SK-N-SH (cell line): ENCODE results near the gene CYP2R1. TPM values are rescaled to one million over a fixed set of nuclear protein-coding genes. Genes with fewer than 3 reads are reported as not detected.
A peak's percentile ranks its signal among the peaks of the same experiment; 100 is the strongest.

Experiments used
- CTCF ChIA-PET: fragments of 300-600, 350-600 bp; formaldehyde crosslinking; extraction: SDS; loops from one replicate; lab custom pipeline; 2021; lab: Yijun Ruan, JAX
- POLR2A ChIA-PET: fragments of 350-600 bp; sonication (Branson Sonifier 250); formaldehyde crosslinking; extraction: SDS; loops from one replicate; lab custom pipeline; 2020; ENCODE audit warnings: antibody characterized with exemption, inconsistent platforms; lab: Yijun Ruan, JAX
- DNase-seq: peaks from one replicate; pipeline ENCODE4 v3.0.0; 2012
- H2AFZ ChIP-seq: fragments of 200-600 bp; sonication (generic); 2 replicates; pipeline ENCODE4 v1.8.1; 2016; ENCODE audit warnings: antibody characterized with exemption, mild to moderate bottlenecking, low read depth
- H3F3A ChIP-seq: fragments of 200-600 bp; sonication (generic); replicated peaks from 2 replicates; pipeline ENCODE3; 2016; ENCODE audit warnings: antibody characterized with exemption, mild to moderate bottlenecking; ENCODE audit not compliant: insufficient read depth
- H3K27ac ChIP-seq, 2 experiments: fragments of 200-500 bp in 1 of 2; fragments of 200-600 bp in 1 of 2; sonication (Bioruptor generic) in 1 of 2; sonication (generic), shearing (Covaris generic) in 1 of 2; 2 replicates each; pipeline versions ENCODE4 v1.5.1 to v1.6.1; 2014 to 2016; ENCODE audit warnings: low read depth in 2 of 2, inconsistent platforms in 1 of 2, low read length in 1 of 2, mild to moderate bottlenecking in 1 of 2, mixed read lengths in 1 of 2
- H3K27me3 ChIP-seq: fragments of 200-600 bp; sonication (generic), shearing (Covaris generic); 2 replicates; pipeline ENCODE4 v1.6.1; 2016; ENCODE audit warnings: mixed run types; ENCODE audit not compliant: insufficient read depth
- H3K36me3 ChIP-seq, 2 experiments: fragments of 200-500 bp in 1 of 2; fragments of 200-600 bp in 1 of 2; sonication (Bioruptor generic) in 1 of 2; sonication (generic) in 1 of 2; replicated peaks in 1 of 2; 2 replicates each; pipeline versions ENCODE3 to v1.5.1; 2014 to 2016; ENCODE audit warnings: low read length in 1 of 2, mild to moderate bottlenecking in 1 of 2; ENCODE audit not compliant: insufficient read depth in 2 of 2, control insufficient read depth in 1 of 2
- H3K4me1 ChIP-seq, 2 experiments: fragments of 200-500 bp in 1 of 2; fragments of 200-600 bp in 1 of 2; sonication (Bioruptor generic) in 1 of 2; sonication (generic), shearing (Covaris generic) in 1 of 2; 2 replicates each; pipeline versions ENCODE4 v1.5.1 to v1.6.1; 2014 to 2016; ENCODE audit warnings: low read depth in 1 of 2, low read length in 1 of 2, mixed run types in 1 of 2; ENCODE audit not compliant: insufficient read depth in 2 of 2, control insufficient read depth in 1 of 2
- H3K4me2 ChIP-seq: fragments of 200-600 bp; sonication (generic), shearing (Covaris generic); 2 replicates; pipeline ENCODE4 v1.6.1; 2017; ENCODE audit warnings: mixed run types
- H3K4me3 ChIP-seq, 2 experiments: fragments of 200-500 bp in 1 of 2; fragments of 200-600 bp in 1 of 2; sonication (Bioruptor generic) in 1 of 2; sonication (generic), shearing (Covaris generic) in 1 of 2; 2 replicates each; pipeline versions ENCODE4 v1.5.1 to v1.8.1; 2014 to 2016; ENCODE audit warnings: low read depth in 2 of 2, inconsistent platforms in 1 of 2, low read length in 1 of 2, mild to moderate bottlenecking in 1 of 2, mixed read lengths in 1 of 2, moderate library complexity in 1 of 2
- H3K79me2 ChIP-seq: fragments of 200-600 bp; sonication (generic); 2 replicates; pipeline ENCODE4 v1.8.1; 2017; ENCODE audit warnings: mild to moderate bottlenecking; ENCODE audit not compliant: insufficient read depth
- H3K9ac ChIP-seq: fragments of 200-600 bp; sonication (generic); 2 replicates; pipeline ENCODE4 v1.6.1; 2017; ENCODE audit warnings: mixed run types
- H3K9me2 ChIP-seq: fragments of 200-600 bp; sonication (generic); 2 replicates; pipeline ENCODE4 v1.6.1; 2017; ENCODE audit warnings: mixed run types
- H3K9me3 ChIP-seq: fragments of 200-600 bp; sonication (generic); 2 replicates; pipeline ENCODE4 v1.6.1; 2017; ENCODE audit warnings: mixed run types, mild to moderate bottlenecking, moderate library complexity
- H4K20me1 ChIP-seq: fragments of 200-600 bp; sonication (generic); 2 replicates; pipeline ENCODE4 v1.6.1; 2017; ENCODE audit warnings: mild to moderate bottlenecking, mixed run types; ENCODE audit not compliant: insufficient read depth
- CTCF ChIP-seq: fragments of 200-600 bp; sonication (generic); IDR thresholded peaks from 2 replicates; pipeline ENCODE4 v1.6.1; 2017; ENCODE audit warnings: antibody characterized with exemption, mild to moderate bottlenecking, moderate library complexity
- FOSL2 ChIP-seq: IDR thresholded peaks from 2 replicates; pipeline ENCODE4 v1.4.0; 2012; ENCODE audit warnings: low read depth, mild to moderate bottlenecking, moderate library complexity, borderline replicate concordance
- IRF3 ChIP-seq: fragments of 150-350 bp; IDR thresholded peaks from 2 replicates; pipeline ENCODE4 v1.6.1; 2016; ENCODE audit warnings: mild to moderate bottlenecking, low read depth, low read length
- MXI1 ChIP-seq: IDR thresholded peaks from 2 replicates; pipeline ENCODE4 v1.6.1; 2012; ENCODE audit warnings: mild to moderate bottlenecking, low read depth, low read length, improper control_type of control experiment
- SMC3 ChIP-seq: IDR thresholded peaks from 2 replicates; pipeline ENCODE4 v1.6.1; 2012; ENCODE audit warnings: low read depth, low read length, improper control_type of control experiment
- TAF1 ChIP-seq: IDR thresholded peaks from 2 replicates; pipeline ENCODE4 v1.6.1; 2012; ENCODE audit warnings: low read depth, mild to moderate bottlenecking, low read length, moderate library complexity, borderline replicate concordance
- TCF12 ChIP-seq: IDR thresholded peaks from 2 replicates; pipeline ENCODE4 v1.4.0; 2012
- USF1 ChIP-seq: IDR thresholded peaks from 2 replicates; pipeline ENCODE4 v1.4.0; 2012; ENCODE audit warnings: low read depth, borderline replicate concordance
- YY1 ChIP-seq: IDR thresholded peaks from 2 replicates; pipeline ENCODE4 v1.4.0; 2012; ENCODE audit warnings: low read depth, mild to moderate bottlenecking
- ZBTB33 ChIP-seq: IDR thresholded peaks from 2 replicates; pipeline ENCODE4 v1.4.0; 2012; ENCODE audit warnings: low read depth, borderline replicate concordance
- WGBS: methylation state at CpG from one replicate; pipeline ENCODE4 v1.1.6; 2017; ENCODE audit warnings: low lambda C conversion rate; 5-methylcytosine and 5-hydroxymethylcytosine counted together
- polyA plus RNA-seq, 3 experiments: library from polyadenylated mRNA; depleted of rRNA; stranded (reverse); fragments of >200 nt; gene quantifications; 2 replicates each; pipeline ENCODE4 v1.2.3, GENCODE V29; 2012

Gene CYP2R1
- polyA plus RNA-seq, 1 of the 3 experiments (the other 2 are of a cell fraction), result 9.3 TPM

- no peaks in the 10 kb centered on the region for H3F3A ChIP-seq
Observed at GRCh38 chr11:14894657-14895598, 2.9 kb upstream of the CYP2R1 start.

More at GRCh38 chr11:14894657-14895598, 2.9 kb upstream of the CYP2R1 start:
- POLR2A ChIA-PET, result no interaction called here
- Histone ChIP-seq H4K20me1 (no peaks in the 10 kb centered on the region), H2AFZ (0 out of 2 replicates have a peak overlapping the region, but pooled peaks have one; percentile 8), H3K4me2 (no peak overlapping the region), H3K9ac (no peak overlapping the region), H3K4me1 (no peaks in the 10 kb centered on the region; a peak in 2 of 4 replicates), H3K27ac (no peak overlapping the region), H3K4me3 (no peak overlapping the region), H3K27me3 (no peaks in the 10 kb centered on the region), H3K9me2 (no peaks in the 10 kb centered on the region), H3K36me3 (no peaks in the 10 kb centered on the region), H3K9me3 (no peaks in the 10 kb centered on the region), H3K79me2 (peaks cover 3% of the 10 kb centered on the region; the same call in 1 of the 2 replicates)
- DNase-seq, result no peak
- CTCF ChIA-PET, result interaction anchor here (0.8 to 8.0 kb wide), 2 partner anchors 13 to 276 kb away, joined by 3 to 62 read pairs; no protein-coding TSS in a partner anchor
- no peak for TF ChIP-seq FOSL2
- no peak for TF ChIP-seq IRF3
- TF ChIP-seq TCF12, result no peak
- TF ChIP-seq USF1, result no peak
- TF ChIP-seq MXI1, result no peak
- TF ChIP-seq SMC3, result no peak
- no peak for TF ChIP-seq ZBTB33
- no peak for TF ChIP-seq CTCF
- no peak for TF ChIP-seq TAF1
- TF ChIP-seq YY1, result no peak
- 59% methylated on average over 5 of the region's 5 CpGs for WGBS
